ENCODE data around the gene LENG8.

DNA sequence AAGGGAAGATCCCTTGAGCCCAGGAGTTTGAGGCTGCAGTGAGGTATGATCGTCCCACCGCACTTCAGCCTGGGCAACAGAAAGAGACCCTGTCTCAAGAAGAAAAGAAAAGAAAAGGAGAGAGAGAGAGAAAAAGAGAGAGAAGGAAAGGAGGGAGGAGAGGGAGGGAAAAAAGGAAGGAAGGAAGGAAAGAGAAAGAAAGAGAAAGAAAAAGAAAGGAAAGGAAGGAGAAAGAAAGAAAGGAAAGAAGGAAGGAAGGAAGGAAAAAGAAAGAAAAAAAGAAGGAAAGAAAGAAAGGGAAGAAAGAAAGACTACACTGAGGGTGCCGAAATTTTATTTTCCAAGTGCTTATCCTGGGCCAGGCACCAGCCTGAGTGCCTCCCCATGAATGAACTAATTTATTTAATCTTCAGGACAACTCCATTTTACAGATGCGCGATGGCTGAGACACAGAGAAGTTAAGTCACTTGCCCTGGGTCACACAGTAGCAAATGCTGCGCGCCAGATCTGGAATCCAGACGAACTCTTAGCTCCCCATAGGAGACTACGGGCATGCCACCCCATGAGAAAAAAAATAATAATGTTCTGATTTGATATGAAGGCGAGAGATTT is 21.4 kb downstream of the LENG8 start:
- TF ChIP-seq, protein P1, sequence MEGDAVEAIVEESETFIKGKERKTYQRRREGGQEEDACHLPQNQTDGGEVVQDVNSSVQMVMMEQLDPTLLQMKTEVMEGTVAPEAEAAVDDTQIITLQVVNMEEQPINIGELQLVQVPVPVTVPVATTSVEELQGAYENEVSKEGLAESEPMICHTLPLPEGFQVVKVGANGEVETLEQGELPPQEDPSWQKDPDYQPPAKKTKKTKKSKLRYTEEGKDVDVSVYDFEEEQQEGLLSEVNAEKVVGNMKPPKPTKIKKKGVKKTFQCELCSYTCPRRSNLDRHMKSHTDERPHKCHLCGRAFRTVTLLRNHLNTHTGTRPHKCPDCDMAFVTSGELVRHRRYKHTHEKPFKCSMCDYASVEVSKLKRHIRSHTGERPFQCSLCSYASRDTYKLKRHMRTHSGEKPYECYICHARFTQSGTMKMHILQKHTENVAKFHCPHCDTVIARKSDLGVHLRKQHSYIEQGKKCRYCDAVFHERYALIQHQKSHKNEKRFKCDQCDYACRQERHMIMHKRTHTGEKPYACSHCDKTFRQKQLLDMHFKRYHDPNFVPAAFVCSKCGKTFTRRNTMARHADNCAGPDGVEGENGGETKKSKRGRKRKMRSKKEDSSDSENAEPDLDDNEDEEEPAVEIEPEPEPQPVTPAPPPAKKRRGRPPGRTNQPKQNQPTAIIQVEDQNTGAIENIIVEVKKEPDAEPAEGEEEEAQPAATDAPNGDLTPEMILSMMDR (IDR thresholded peaks at IDR 0.05): no peak
- no peak for TF ChIP-seq POLR2A (IDR thresholded peaks at IDR 0.05)
- TF ChIP-seq POLR2AphosphoS5 (IDR thresholded peaks at IDR 0.05): no peak
- no peak for TF ChIP-seq EP300 (IDR thresholded peaks at IDR 0.05)
